ENCODE results near the gene NR3C1.
"Not testable (repeated sequence)": the region's sequence is repeated elsewhere in the genome, so short reads cannot be mapped to it uniquely, and the experiment has no call there.

Gene NR3C1

GRCh38 chr5:143328589-143329220, 74.8 kb downstream of the NR3C1 start:
- DNase-seq: no peak

GRCh38 chr5:143325086-143325485, 78.4 kb downstream of the NR3C1 start:
- not testable (repeated sequence) for DNase-seq

- not testable (repeated sequence) for DNase-seq
Measured at GRCh38 chr5:143322931-143323630, 80.4 kb downstream of the NR3C1 start.

DNA sequence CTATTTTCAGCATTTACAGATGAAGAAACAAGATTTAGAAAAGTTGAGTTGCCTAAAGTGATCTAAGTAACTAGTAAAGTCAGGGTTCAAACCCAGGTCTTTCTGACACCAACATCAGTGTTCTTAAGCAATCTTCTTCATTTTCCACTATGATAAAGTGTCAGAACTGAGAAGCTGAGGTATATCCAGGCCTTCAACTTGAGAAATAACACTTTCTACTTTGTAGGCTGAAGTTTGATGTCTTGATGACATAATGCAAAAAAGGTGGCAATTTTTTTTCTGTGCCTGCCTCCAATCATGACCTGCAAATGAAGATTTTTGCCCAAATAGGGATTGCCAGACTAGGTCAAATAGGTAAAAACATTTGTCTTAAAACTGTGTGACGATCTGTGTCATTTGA, 81.3 kb downstream of the NR3C1 start:
- no peak for DNase-seq

DNA sequence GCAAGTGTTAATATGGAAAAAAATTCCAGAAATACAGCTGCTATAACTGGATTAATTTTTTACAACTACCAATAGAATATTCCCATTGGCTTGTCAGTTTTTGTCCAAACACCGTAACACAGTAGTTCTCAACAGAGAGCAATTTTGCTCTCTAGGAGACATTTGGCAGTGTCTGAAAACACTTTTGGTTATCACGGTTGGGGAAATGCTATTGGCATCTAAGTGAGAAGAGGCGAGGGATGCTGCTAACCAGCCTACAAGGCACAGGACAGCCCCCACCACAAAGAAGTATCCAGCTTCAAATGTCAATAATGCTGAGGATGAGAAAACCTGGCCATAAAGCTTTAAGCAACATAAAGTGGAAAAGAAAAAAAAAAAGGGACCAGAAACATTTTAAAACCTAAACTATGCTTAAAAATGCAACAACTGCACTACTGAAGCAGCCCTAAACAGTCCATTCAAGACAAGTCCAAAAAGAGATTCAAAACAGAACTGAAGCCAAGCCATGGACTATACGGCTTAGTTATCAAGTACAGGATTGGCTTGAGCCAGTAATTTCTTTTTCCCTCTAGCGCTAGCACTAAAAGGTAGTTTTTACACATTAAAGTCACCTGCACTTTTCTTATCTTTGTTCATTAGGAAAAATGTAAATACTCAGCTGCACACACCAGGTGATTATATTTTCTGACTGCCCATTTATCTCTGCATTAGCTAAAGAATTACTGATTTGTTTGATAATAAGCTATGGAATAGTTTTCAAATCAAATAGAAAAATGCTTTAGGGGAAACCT, 83.9 kb downstream of the NR3C1 start:
- no peak for DNase-seq

GRCh38 chr5:143318833-143319232, 84.7 kb downstream of the NR3C1 start:
- DNase-seq: no peak

GRCh38 chr5:143318270-143318669, 85.2 kb downstream of the NR3C1 start:
- no peak for DNase-seq

DNA sequence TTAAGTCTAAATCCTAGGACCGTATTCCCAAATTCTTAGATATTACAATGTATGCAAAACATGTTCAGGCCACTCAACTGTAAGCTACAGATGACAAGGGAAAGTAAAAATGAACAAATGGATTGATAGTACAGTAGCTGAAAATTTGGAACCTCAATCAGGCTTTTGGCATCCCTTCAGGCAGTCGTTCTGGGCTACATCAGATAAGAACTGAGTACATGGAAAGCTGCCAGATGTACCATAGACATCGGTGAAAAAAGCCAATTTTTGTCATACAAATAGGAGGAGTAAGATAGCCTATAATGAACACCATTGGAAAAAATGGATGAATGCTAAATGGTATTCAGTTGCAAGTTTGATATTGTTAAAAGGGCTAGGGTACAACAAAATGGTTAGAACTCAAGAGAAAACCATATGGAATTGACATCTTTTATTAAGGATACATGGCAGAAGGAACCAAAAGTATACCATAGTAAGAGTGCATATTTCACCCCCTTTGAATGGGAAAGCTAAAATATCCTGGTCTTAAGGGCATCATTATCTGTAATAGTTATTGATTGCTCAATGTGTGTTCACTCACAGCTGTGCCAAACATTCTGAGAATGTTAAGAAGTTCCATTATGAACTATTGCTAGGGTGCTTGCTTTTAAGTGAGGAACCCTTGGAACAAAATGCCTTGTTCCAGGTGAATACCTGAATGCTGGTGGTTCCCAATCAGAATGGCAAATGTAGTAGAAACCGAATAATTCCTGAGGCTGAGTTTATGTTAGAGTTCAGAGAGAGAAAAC, 86.4 kb downstream of the NR3C1 start:
- DNase-seq: no peak

GRCh38 chr5:143316337-143316736, 87.1 kb downstream of the NR3C1 start:
- no peak for DNase-seq

DNA sequence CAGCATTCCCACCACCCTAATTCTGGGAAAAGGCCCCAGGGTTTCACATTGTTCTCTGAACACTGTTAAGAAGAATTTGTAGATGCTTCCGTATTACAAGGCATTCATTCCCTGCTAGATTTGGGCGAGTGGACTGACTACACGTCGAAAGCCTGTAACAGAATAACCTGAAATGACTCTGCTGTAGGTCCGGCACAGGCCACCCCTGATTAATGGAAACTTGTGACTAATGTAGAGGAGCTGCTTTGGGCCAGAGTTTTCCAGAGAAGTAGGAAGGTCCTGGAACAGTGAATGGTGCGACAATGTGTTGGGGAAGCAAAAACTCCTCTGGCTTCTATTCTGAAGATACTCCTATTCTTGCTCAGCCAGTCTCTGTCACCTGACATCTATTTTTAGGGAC, 87.6 kb downstream of the NR3C1 start:
- DNase-seq: no peak

DNA sequence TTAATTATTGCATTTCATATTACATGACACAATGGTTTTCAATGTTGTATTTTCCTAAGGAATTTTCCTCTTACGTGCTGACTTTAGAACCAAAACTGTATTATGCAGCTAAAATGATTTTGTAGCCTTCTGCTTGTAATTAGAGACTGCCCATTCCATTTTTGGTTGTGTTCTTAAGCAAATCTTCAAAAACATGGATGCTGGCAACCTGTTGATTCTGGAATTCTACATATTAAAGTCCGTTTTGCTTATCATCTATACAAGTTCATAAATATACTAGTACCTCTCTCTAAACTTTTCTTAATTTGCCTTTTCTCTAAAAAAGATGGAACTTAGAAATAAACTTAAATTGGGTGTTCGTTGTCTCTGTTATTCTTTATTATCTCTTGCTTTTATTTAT, 88.3 kb downstream of the NR3C1 start:
- no peak for DNase-seq

DNA sequence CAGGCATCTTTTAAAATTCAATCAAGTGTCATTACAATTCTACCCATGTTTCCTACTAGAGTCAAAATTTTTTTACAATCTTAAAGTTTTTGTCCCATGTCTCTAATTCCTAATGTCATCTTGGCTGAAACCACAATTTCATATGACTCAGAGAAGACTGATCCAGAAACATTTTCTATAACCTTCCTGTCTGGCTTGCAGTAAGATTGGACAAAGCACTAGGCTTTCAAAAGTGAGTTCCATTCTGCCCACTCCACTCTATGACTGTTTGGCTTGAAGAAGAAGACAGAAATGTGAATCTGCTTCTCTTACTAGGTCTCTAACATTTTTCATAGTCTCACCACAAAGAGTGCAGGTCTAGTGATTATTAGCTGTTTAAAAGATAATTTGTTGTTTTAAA, 88.8 kb downstream of the NR3C1 start:
- DNase-seq: no peak

GRCh38 chr5:143314099-143314498, 89.4 kb downstream of the NR3C1 start:
- DNase-seq: no peak

DNA sequence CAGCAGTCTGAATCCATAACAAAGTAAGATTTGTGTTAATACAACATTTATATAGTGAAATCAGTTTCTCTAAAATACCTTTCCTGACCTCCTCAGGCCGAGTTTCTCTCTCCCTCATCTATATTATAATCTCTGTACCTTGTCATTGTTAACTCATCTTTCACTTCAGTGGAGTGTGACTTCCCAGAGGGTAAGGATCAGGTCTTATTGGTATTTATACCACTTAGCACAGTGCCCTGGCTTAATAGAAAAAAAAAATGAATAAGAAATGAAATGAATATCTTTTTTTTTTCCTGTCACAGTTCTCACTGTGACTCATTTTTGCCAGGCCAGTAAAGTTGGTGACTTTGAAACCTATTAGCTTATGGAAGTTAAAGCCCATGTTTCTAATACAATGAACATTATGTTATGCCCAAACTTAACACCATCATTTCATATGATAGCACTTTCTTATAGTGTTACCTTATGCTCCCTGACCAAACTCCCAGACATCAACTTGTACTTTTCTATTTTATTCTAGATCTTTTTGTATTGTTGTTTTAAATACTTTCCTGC, 90.1 kb downstream of the NR3C1 start:
- DNase-seq: no peak

DNA sequence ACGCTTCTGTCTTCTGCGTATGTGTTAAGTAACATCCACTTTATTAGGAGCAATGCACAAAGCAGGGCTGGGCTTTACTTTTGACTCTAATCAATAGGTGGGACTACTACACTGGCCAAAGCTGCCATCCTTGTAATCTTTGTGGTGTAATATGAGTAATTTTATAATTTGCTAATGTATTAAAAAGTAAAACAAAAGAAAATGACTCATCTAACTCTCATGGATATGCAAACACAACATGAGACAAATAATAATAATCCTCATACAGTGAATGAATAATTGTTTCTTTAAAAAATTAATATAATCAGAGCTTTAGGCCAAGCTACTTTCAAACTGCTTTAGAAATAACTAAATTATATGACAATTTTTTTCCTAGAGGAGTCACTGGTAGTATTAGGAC, 90.7 kb downstream of the NR3C1 start:
- DNase-seq: no peak

DNA sequence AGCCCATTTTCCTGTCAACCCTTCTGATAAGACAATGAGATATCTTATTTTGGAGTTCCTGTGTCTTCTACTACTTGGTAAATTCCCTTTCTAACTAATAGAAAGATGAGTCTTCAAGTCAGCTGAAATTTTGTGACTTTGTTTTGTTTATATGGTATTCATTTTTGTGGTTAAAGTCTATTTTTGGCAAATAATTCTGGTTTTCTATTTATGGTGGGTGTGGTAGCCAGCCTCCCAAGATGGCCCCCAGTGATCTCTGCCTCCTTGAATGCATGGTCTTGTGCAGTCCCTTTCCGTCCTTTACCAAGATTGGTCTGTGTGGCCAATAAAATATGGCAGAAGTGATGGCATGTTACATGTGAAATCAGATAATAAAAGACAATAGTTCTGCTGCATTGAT, 91.5 kb downstream of the NR3C1 start:
- DNase-seq: no peak

GRCh38 chr5:143311428-143311827, 92.1 kb downstream of the NR3C1 start:
- DNase-seq: no peak

GRCh38 chr5:143309661-143310431, 93.6 kb downstream of the NR3C1 start:
- no peak for DNase-seq

DNA sequence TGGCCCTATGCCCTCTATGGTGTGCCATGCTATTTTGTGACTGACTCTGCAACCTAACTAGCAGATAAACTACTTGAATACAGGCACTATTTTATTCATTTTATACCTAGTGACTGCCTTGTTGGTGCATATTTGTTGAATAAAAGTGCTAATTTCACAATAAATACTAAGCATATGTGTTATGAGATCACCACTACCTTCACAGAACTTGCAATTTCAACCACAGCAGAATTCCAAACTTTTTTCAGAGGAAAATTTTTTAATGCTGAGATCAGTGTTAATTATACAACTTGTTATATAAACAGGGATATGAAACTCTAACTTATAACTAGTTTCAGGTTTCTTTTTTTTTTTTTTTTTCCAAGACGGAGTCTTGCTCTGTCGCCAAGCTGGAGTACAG, 94.8 kb downstream of the NR3C1 start:
- no peak for DNase-seq

- DNase-seq: no peak
Measured at GRCh38 chr5:143306040-143306439, 97.4 kb downstream of the NR3C1 start.

- DNase-seq: no peak
Measured at GRCh38 chr5:143304836-143305475, 98.5 kb downstream of the NR3C1 start.
